GM18873 (cell line): ENCODE measurements around the gene MYO15B.

ENCODE experiments used
- ATAC-seq: cut with Tn5 transposase; IDR thresholded peaks from one replicate; pipeline ENCODE4 v1.9.1; 2021; ENCODE audit warnings: mild to moderate bottlenecking, moderate library complexity, moderate number of reproducible peaks; ENCODE audit not compliant: unreplicated experiment, low FRiP score

MYO15B gene

GRCh38 chr17:75601057-75601987 is 13.7 kb downstream of the MYO15B start:
- ATAC-seq, result no peak

GRCh38 chr17:75602644-75603043 is 15.0 kb downstream of the MYO15B start:
- no peak for ATAC-seq

GRCh38 chr17:75603123-75603522 is 15.5 kb downstream of the MYO15B start:
- no peak for ATAC-seq

GRCh38 chr17:75604034-75604695 is 16.6 kb downstream of the MYO15B start:
- ATAC-seq, result no peak

- ATAC-seq, result no peak
Measured at GRCh38 chr17:75605790-75606189, 18.2 kb downstream of the MYO15B start.

GRCh38 chr17:75607086-75607485 is 19.5 kb downstream of the MYO15B start:
- no peak for ATAC-seq

GRCh38 chr17:75610103-75610984 is 22.7 kb downstream of the MYO15B start:
- ATAC-seq, result no peak

- no peak for ATAC-seq
Measured at GRCh38 chr17:75611851-75612429, 24.3 kb downstream of the MYO15B start.

- no peak for ATAC-seq
Measured at GRCh38 chr17:75612906-75613626, 25.5 kb downstream of the MYO15B start.

- ATAC-seq, result no peak
Measured at GRCh38 chr17:75614006-75614405, 26.4 kb downstream of the MYO15B start.

GRCh38 chr17:75614556-75615270 is 27.1 kb downstream of the MYO15B start:
- no peak for ATAC-seq

GRCh38 chr17:75615301-75615700 is 27.7 kb downstream of the MYO15B start:
- ATAC-seq, result no peak

- no peak for ATAC-seq
Measured at GRCh38 chr17:75616521-75617122, 29.0 kb downstream of the MYO15B start.

- no peak for ATAC-seq
Measured at GRCh38 chr17:75617218-75617617, 29.6 kb downstream of the MYO15B start.

GRCh38 chr17:75617675-75618074 is 30.1 kb downstream of the MYO15B start:
- ATAC-seq, result no peak

GRCh38 chr17:75619506-75620431 is 32.2 kb downstream of the MYO15B start:
- ATAC-seq, result no peak

GRCh38 chr17:75621489-75621888 is 33.9 kb downstream of the MYO15B start:
- no peak for ATAC-seq

- ATAC-seq, result no peak
Measured at GRCh38 chr17:75622076-75622475, 34.5 kb downstream of the MYO15B start.
